ENCODE data around the gene AMPH. TPM values are rescaled to one million over a fixed set of nuclear protein-coding genes. Genes with fewer than 3 reads are reported as not detected.
A peak's percentile ranks its signal among the peaks of the same experiment; 100 is the strongest.

Gene AMPH
- total and polyA plus RNA-seq, 2 of the 4 experiments (the other 2 are of a cell fraction) = 3.9 to 4.8 TPM

DNA sequence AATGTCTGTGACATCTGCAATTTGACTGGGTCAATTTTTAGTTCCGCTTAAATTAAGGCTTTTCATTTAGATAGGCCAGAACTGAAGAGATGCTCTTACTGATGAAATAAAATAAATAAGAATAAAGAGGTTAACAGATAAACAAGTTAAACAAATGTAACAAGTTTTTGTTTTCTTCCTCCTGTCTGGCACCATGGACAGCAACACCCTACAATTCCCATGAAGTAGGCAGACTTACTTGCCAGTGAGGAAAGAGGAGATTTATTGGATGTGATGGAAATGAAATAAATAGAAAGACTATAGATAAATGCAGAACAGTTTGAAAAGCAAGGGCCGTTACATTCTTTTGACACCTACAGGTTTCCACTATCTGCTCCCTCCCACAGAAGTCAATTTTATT is 118.5 kb downstream of the AMPH start:
- no peak overlapping the region for H3K4me3 ChIP-seq (ENCODE audit: insufficient read depth, low read depth, low read length)

More for the DNA sequence above, 118.5 kb downstream of the AMPH start:
- H4K20me1 ChIP-seq (ENCODE audit: insufficient read depth, low read length) = no peaks in the 10 kb centered on the region
- in situ Hi-C loops (cut with MboI; ENCODE audit: low sequenced_read_pairs) = no loop called here
- H3K4ac ChIP-seq (ENCODE audit: low read depth, low read length) = no peak overlapping the region
- H3K79me1 ChIP-seq (ENCODE audit: low read depth in 1 of 2, low read length in 2 of 2) = no peaks in the 10 kb centered on the region
- no TSS peak for BruUV-seq (replicated peaks)
- H2BK5ac ChIP-seq (ENCODE audit: low read depth, low read length, poor library complexity, severe bottlenecking) = no peak overlapping the region
- no peak overlapping the region for H2AK5ac ChIP-seq (ENCODE audit: low read depth, low read length)
- H3K18ac ChIP-seq (ENCODE audit: low read depth, low read length) = no peak overlapping the region
- no peak overlapping the region for H3K23ac ChIP-seq (ENCODE audit: low read depth, low read length)
- H3K9ac ChIP-seq (ENCODE audit: low read depth, low read length) = no peak overlapping the region
- no peak overlapping the region for H4K8ac ChIP-seq (ENCODE audit: low read depth in 2 of 2, low read length in 2 of 2)
- H4K91ac ChIP-seq (ENCODE audit: insufficient read depth, low read depth, low read length) = no peak overlapping the region
- DNase-seq (peak; percentile 29), ATAC-seq (ENCODE audit: low read depth) (no peak)
- WGBS, 2 experiments (ENCODE audit: extremely low coverage in 2 of 2, insufficient read length in 1 of 2) = no CpG with 5 or more reads among the region's 2 CpGs
- intact Hi-C loops (cut with micrococcal nuclease) = no loop called here
- H3K14ac ChIP-seq (replicated peaks; ENCODE audit: low read depth, low read length) = no peak overlapping the region
- peaks cover 3% of the 10 kb centered on the region; the same call in 1 of the 2 replicates for H3K9me3 ChIP-seq (ENCODE audit: control insufficient read depth, insufficient read depth, low read length)
- dilution Hi-C loops (cut with HindIII; ENCODE audit: low sequenced_read_pairs, unreplicated experiment) = no loop called here
- TF ChIP-seq MXI1 (IDR thresholded peaks at IDR 0.05; ENCODE audit: borderline replicate concordance, low read depth, low read length) = no peak
- TF ChIP-seq MAZ (IDR thresholded peaks at IDR 0.05; ENCODE audit: borderline replicate concordance, low read depth, low read length) = no peak
- TF ChIP-seq CEBPB (IDR thresholded peaks at IDR 0.05; ENCODE audit: low read depth, low read length) = no peak
- TF ChIP-seq, protein P1, sequence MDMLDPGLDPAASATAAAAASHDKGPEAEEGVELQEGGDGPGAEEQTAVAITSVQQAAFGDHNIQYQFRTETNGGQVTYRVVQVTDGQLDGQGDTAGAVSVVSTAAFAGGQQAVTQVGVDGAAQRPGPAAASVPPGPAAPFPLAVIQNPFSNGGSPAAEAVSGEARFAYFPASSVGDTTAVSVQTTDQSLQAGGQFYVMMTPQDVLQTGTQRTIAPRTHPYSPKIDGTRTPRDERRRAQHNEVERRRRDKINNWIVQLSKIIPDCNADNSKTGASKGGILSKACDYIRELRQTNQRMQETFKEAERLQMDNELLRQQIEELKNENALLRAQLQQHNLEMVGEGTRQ (IDR thresholded peaks at IDR 0.05; ENCODE audit: low read depth, low read length) = no peak
- TF ChIP-seq, protein P2, sequence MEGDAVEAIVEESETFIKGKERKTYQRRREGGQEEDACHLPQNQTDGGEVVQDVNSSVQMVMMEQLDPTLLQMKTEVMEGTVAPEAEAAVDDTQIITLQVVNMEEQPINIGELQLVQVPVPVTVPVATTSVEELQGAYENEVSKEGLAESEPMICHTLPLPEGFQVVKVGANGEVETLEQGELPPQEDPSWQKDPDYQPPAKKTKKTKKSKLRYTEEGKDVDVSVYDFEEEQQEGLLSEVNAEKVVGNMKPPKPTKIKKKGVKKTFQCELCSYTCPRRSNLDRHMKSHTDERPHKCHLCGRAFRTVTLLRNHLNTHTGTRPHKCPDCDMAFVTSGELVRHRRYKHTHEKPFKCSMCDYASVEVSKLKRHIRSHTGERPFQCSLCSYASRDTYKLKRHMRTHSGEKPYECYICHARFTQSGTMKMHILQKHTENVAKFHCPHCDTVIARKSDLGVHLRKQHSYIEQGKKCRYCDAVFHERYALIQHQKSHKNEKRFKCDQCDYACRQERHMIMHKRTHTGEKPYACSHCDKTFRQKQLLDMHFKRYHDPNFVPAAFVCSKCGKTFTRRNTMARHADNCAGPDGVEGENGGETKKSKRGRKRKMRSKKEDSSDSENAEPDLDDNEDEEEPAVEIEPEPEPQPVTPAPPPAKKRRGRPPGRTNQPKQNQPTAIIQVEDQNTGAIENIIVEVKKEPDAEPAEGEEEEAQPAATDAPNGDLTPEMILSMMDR (conservative IDR thresholded peaks at IDR 0.05; ENCODE audit: low read depth, low read length) = no peak
- no peak for TF ChIP-seq RAD21 (IDR thresholded peaks at IDR 0.05; ENCODE audit: low read length)
- TF ChIP-seq RFX5 (IDR thresholded peaks at IDR 0.05; ENCODE audit: low read depth, low read length) = no peak
- TF ChIP-seq SMC3 (IDR thresholded peaks at IDR 0.05; ENCODE audit: low read depth, low read length) = no peak
- TF ChIP-seq MAFK (IDR thresholded peaks at IDR 0.05; ENCODE audit: low read depth, low read length) = no peak
- TF ChIP-seq NFE2L2 (IDR thresholded peaks at IDR 0.05; ENCODE audit: low read depth, low read length) = no peak
- TF ChIP-seq, protein P3, sequence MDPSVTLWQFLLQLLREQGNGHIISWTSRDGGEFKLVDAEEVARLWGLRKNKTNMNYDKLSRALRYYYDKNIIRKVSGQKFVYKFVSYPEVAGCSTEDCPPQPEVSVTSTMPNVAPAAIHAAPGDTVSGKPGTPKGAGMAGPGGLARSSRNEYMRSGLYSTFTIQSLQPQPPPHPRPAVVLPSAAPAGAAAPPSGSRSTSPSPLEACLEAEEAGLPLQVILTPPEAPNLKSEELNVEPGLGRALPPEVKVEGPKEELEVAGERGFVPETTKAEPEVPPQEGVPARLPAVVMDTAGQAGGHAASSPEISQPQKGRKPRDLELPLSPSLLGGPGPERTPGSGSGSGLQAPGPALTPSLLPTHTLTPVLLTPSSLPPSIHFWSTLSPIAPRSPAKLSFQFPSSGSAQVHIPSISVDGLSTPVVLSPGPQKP (IDR thresholded peaks at IDR 0.05; ENCODE audit: borderline replicate concordance, low read depth, low read length) = no peak
- TF ChIP-seq POLR2A (IDR thresholded peaks at IDR 0.05; ENCODE audit: low read depth, low read length) = no peak
- TF ChIP-seq RCOR1 (IDR thresholded peaks at IDR 0.05; ENCODE audit: insufficient replicate concordance, low read length) = no peak
- TF ChIP-seq FOS (IDR thresholded peaks at IDR 0.05; ENCODE audit: low read depth, low read length) = no peak
- TF ChIP-seq CHD1 (IDR thresholded peaks at IDR 0.05; ENCODE audit: low read depth, low read length) = no peak
- TF ChIP-seq BHLHE40 (IDR thresholded peaks at IDR 0.05; ENCODE audit: low read depth, low read length) = no peak
- no peak overlapping the region for H3K4me2 ChIP-seq (ENCODE audit: low read depth, low read length)
- no peak overlapping the region for H3K27ac ChIP-seq (ENCODE audit: insufficient read depth, low read length)
- no peak overlapping the region for H2AK9ac ChIP-seq (replicated peaks; ENCODE audit: low read depth, low read length, poor library complexity)
- no peak overlapping the region for H3K56ac ChIP-seq (ENCODE audit: extremely low read depth, insufficient read depth, low read length)
- POLR2A ChIA-PET (ENCODE audit: unreplicated experiment) = no interaction called here
- H3K36me3 ChIP-seq (ENCODE audit: control insufficient read depth, insufficient read depth, low read length) = no peaks in the 10 kb centered on the region
- H2BK20ac ChIP-seq (ENCODE audit: low read depth, low read length) = no peak overlapping the region
- H3K9me1 ChIP-seq (ENCODE audit: insufficient read depth, low read length) = no peaks in the 10 kb centered on the region
- H2BK120ac ChIP-seq (ENCODE audit: low read depth, low read length) = no peak overlapping the region
- H2AFZ ChIP-seq (replicated peaks; ENCODE audit: low read length, poor library complexity) = no peak overlapping the region
- H3K4me1 ChIP-seq (ENCODE audit: control insufficient read depth, insufficient read depth, low read length) = no peaks in the 10 kb centered on the region
- no peak overlapping the region for H2BK15ac ChIP-seq (ENCODE audit: low read depth, low read length)
- CTCF ChIA-PET = no interaction called here
- H3K27me3 ChIP-seq (ENCODE audit: control insufficient read depth, insufficient read depth, low read length) = no peaks in the 10 kb centered on the region
- no peak overlapping the region for H4K5ac ChIP-seq (ENCODE audit: low read depth, low read length)
